NK-92 (cell line): Measurements from ENCODE around the gene PSG1.
"Not testable (repeated sequence)": the region's sequence is repeated elsewhere in the genome, so short reads cannot be mapped to it uniquely, and the experiment has no call there.

Source experiments
- DNase-seq: peaks from one replicate; lab custom pipeline; 2025; ENCODE audit not compliant: unreplicated experiment; lab: John Stamatoyannopoulos, UW

PSG1 gene

GRCh38 chr19:42882010-42882409 is 2.5 kb upstream of the PSG1 start:
- not testable (repeated sequence) for DNase-seq

- DNase-seq, result not testable (repeated sequence)
These were observed 1.8 kb upstream of the PSG1 start for GRCh38 chr19:42881279-42881678.

GRCh38 chr19:42880621-42881020 is 1.1 kb upstream of the PSG1 start:
- DNase-seq, result not testable (repeated sequence)

GRCh38 chr19:42876596-42876995 is 2.9 kb downstream of the PSG1 start:
- DNase-seq, result not testable (repeated sequence)

- not testable (repeated sequence) for DNase-seq
These were observed 3.6 kb downstream of the PSG1 start for GRCh38 chr19:42875881-42876280.

- not testable (repeated sequence) for DNase-seq
These were observed 4.4 kb downstream of the PSG1 start for GRCh38 chr19:42874901-42875813.

- not testable (repeated sequence) for DNase-seq
These were observed 5.4 kb downstream of the PSG1 start for GRCh38 chr19:42874136-42874535.

GRCh38 chr19:42872608-42873007 is 6.9 kb downstream of the PSG1 start:
- DNase-seq, result no peak

GRCh38 chr19:42857544-42857867 is 22.0 kb downstream of the PSG1 start:
- DNase-seq, result no peak

- DNase-seq, result not testable (repeated sequence)
These were observed 22.5 kb downstream of the PSG1 start for GRCh38 chr19:42856866-42857543.

GRCh38 chr19:42854745-42855144 is 24.8 kb downstream of the PSG1 start:
- DNase-seq, result not testable (repeated sequence)

GRCh38 chr19:42853231-42853630 is 26.3 kb downstream of the PSG1 start:
- not testable (repeated sequence) for DNase-seq

- DNase-seq, result not testable (repeated sequence)
These were observed 26.7 kb downstream of the PSG1 start for GRCh38 chr19:42852821-42853220.

GRCh38 chr19:42851718-42852280 is 27.7 kb downstream of the PSG1 start:
- not testable (repeated sequence) for DNase-seq

GRCh38 chr19:42850981-42851717 is 28.4 kb downstream of the PSG1 start:
- no peak for DNase-seq

- no peak for DNase-seq
These were observed 32.9 kb downstream of the PSG1 start for GRCh38 chr19:42846597-42846996.

GRCh38 chr19:42843631-42844030 is 35.9 kb downstream of the PSG1 start:
- not testable (repeated sequence) for DNase-seq

GRCh38 chr19:42832746-42833442 is 46.6 kb downstream of the PSG1 start:
- DNase-seq, result not testable (repeated sequence)

- DNase-seq, result not testable (repeated sequence)
These were observed 47.4 kb downstream of the PSG1 start for GRCh38 chr19:42832023-42832680.
